Hepatocyte (in vitro differentiated cells): ENCODE data around the gene PUM2.

ENCODE experiments used
- EZH2 ChIP-seq: fragments of 200-600 bp; sonication (generic); IDR thresholded peaks from 2 replicates; pipeline ENCODE4 v1.6.1; 2016; ENCODE audit warnings: antibody characterized with exemption, mild to moderate bottlenecking, borderline replicate concordance
- EZH2phosphoT487 ChIP-seq: fragments of 200-600 bp; sonication (generic); IDR thresholded peaks from one replicate; pipeline ENCODE4 v1.6.1; 2018; ENCODE audit warnings: antibody characterized with exemption, mild to moderate bottlenecking, low read depth, moderate library complexity; ENCODE audit not compliant: unreplicated experiment, severe bottlenecking
- TF ChIP-seq, protein P1 (sequence below): fragments of 200-600 bp; sonication (generic); IDR thresholded peaks from 2 replicates; pipeline ENCODE4 v1.5.1; 2016; ENCODE audit warnings: antibody characterized with exemption, mild to moderate bottlenecking; ENCODE audit not compliant: poor library complexity

GRCh38 chr2:20217041-20217970, 133.3 kb downstream of the PUM2 start:
- TF ChIP-seq, protein P1, sequence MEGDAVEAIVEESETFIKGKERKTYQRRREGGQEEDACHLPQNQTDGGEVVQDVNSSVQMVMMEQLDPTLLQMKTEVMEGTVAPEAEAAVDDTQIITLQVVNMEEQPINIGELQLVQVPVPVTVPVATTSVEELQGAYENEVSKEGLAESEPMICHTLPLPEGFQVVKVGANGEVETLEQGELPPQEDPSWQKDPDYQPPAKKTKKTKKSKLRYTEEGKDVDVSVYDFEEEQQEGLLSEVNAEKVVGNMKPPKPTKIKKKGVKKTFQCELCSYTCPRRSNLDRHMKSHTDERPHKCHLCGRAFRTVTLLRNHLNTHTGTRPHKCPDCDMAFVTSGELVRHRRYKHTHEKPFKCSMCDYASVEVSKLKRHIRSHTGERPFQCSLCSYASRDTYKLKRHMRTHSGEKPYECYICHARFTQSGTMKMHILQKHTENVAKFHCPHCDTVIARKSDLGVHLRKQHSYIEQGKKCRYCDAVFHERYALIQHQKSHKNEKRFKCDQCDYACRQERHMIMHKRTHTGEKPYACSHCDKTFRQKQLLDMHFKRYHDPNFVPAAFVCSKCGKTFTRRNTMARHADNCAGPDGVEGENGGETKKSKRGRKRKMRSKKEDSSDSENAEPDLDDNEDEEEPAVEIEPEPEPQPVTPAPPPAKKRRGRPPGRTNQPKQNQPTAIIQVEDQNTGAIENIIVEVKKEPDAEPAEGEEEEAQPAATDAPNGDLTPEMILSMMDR = no peak
- TF ChIP-seq EZH2 (no peak), EZH2phosphoT487 (no peak)
